Adrenal gland (tissue), 5 donors: Measurements from ENCODE around the gene ZNF492.
"Not testable (repeated sequence)": the region's sequence is repeated elsewhere in the genome, so short reads cannot be mapped to it uniquely, and the experiment has no call there.

ENCODE experiments used
- CTCF ChIP-seq, 6 experiments: fragments of 450-650 bp in 4 of 6; fragments of 200-600 bp in 2 of 6; sonication (generic) in 1 of 6; IDR thresholded peaks; 1 replicate in 5 of 6; 2 replicates in 1 of 6; pipeline versions ENCODE4 v1.5.1 to v1.8.0; 2016 to 2021; ENCODE audit warnings: antibody characterized with exemption in 6 of 6, mild to moderate bottlenecking in 2 of 6, moderate library complexity in 1 of 6
- POLR2A ChIP-seq, 2 donors: fragments of 450-650 bp; IDR thresholded peaks; one replicate each; pipeline ENCODE4 v1.6.1; 2017; ENCODE audit warnings: antibody characterized with exemption in 2 of 2, mild to moderate bottlenecking in 2 of 2, moderate library complexity in 1 of 2
- donor health status: DM: no; HTN: no; CAD: no.

GRCh38 chr19:22685493-22685892, 51.4 kb downstream of the ZNF492 start:
- not testable (repeated sequence) for TF ChIP-seq CTCF, POLR2A (IDR thresholded peaks at IDR 0.05)
